GM19035 (cell line): ENCODE data around the gene CCDC12.

ENCODE experiments used
- ATAC-seq: cut with Tn5 transposase; IDR thresholded peaks from one replicate; pipeline ENCODE4 v1.9.1; 2021; ENCODE audit not compliant: unreplicated experiment

CCDC12 gene

GRCh38 chr3:46908294-46908985 lies 68.1 kb downstream of the CCDC12 start:
- ATAC-seq = no peak

- ATAC-seq = no peak
These were observed 68.6 kb downstream of the CCDC12 start for GRCh38 chr3:46907960-46908293.

GRCh38 chr3:46907271-46907670 lies 69.3 kb downstream of the CCDC12 start:
- no peak for ATAC-seq

DNA sequence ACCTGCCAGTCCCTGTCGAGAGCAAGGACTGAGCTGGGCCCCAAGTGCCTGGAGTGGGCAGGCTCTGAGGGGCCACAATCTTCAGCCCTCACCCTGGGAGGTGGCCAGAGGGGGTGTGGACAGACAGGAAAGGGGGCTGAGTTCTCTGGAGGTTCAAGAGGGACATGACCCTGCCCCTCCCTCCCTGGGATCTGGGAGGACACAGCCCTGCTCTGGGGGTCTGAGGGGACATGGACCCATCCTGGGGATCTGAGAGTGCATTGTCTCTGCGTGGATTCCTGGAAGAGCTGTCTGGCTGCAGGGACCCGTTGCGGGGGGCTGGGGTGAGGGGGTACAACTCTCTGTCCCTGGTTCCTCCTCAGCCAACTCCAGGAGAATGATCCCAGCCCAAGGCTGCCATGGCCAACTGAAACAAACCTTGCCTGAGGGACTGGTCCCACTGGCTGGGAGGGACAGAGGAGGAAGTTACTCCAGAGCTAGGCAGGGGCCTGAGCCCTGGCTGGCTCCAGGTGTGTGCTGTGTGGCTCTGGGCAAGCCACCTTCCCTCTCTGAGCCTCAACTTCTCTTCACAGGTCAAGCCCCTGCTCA lies 70.0 kb downstream of the CCDC12 start:
- ATAC-seq = no peak

- ATAC-seq = no peak
These were observed 70.7 kb downstream of the CCDC12 start for GRCh38 chr3:46905661-46906451.

DNA sequence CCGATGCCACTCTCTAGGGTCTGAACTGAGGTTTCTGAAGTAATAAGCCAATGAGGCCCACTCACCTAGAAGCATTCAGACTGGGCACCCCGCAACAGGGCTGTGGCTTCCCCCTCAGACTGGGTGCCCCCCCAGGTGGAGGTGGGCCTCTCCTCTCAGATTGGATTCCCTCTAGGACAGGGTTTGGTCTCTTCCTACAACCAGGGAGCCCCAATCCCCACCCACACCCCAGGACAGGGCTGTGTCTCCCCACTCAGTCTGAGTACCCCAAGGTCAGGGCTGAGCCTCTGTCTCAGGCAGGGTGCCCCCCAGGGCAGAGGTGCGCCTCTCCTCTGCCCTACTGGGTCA lies 71.4 kb downstream of the CCDC12 start:
- ATAC-seq = no peak

DNA sequence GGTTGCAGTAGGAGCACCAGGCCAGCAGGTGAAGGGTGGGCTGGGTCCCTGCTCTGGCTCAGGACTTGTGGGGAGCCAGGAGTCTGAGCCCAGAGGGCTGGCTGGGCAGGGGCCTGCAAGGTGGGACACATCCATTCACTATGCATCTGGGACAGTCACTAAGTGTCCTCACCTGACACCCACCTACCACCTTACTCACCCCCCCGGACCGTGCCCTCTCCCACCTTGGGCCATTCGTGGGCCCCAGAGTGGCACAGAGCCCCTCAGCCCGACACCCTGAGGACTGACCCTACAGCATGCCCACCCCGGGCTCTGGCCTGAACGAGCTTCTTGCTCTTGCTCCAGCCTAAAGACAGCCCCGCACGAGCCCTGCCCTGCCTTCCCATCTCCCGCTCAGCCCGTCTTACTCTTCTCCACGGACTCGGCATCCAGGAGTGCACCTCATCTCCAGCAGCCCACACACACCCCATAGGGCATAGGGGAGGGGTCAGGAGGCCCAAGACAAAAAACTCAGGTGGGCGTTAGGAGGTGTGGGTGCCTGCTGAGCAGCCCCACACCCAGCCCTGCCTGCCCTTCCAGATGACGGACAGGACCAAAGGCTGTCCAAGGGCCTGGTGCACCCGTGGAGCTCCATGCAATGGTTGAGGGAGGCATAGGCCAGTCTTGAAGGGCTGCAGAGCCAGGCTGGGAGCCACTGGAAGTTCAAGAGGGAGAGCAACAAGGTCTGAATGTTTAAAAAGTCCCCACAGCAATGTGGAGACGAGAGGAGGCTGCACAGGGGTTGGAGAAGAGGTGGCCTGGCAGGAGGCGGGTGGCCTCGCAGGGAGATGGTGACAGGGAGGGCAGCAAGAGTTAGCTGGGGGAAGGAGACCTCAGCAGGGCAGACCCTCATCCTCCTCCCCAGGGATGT lies 72.0 kb downstream of the CCDC12 start:
- no peak for ATAC-seq

- ATAC-seq = no peak
These were observed 72.9 kb downstream of the CCDC12 start for GRCh38 chr3:46903341-46904302.

DNA sequence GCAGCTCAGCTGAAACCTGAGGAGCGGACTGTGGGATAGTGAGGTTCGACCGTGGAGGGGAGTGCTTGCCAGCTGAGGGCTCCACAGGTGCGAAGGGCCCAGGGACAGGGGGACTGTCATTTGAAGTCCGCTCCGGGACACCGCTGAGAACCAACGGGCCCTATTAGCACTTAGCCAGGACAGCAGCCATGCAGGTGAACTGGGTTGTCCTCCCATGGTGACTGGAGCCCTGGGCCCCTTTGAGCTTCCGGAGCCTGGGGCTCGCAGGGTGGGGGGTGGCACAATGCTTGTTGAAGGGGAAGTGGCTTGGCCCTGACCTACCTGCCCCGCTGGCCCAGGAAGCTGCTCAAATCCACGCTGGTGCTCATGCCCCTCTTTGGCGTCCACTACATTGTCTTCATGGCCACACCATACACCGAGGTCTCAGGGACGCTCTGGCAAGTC lies 74.3 kb downstream of the CCDC12 start:
- no peak for ATAC-seq

DNA sequence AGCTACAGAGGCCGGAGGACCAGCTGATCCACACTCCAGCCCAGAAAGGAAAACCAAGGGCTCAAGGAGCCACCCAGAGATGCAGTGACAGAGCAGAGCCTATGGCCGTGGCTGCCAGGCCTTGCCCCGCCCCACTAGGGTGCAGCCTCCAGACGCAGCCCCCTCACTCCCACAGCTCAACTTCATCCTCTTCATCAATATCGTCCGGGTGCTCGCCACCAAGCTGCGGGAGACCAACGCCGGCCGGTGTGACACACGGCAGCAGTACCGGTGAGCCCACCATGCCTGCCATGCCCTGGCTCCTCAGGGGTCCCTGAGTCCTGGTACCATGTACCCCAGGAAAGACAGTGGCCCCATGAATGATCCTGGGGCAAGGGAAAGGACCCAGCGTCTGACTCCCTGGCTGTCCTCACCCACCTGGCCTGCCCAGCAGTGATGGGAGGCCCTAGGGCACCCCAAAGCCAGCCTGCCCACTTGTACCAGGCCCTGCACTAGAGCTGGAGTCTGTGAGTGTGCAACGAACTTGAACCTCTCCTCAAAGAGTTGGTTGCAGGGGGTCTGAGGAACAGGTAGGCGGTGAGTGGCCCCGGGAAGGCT lies 74.9 kb downstream of the CCDC12 start:
- no peak for ATAC-seq

- ATAC-seq = no peak
These were observed 75.5 kb downstream of the CCDC12 start for GRCh38 chr3:46901061-46901460.

DNA sequence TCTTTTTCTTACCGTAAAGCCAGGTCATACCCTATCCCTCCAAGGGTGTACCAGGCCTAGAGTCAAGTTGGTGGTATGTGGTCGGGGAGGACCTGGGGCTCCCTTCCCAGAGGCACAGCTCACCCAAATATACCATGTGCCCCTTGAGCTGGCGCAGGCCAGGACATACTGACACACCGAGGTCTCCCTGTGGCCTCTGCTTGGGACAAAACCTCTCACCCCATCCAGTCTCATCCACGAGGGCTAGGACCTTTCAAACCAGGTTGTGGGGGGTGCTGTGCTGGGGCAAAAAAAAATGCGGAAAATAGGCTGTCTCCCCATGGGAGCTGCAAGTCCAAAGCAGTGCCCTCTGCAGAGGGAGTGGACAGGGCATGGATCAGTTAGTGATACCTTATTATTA lies 76.2 kb downstream of the CCDC12 start:
- no peak for ATAC-seq

DNA sequence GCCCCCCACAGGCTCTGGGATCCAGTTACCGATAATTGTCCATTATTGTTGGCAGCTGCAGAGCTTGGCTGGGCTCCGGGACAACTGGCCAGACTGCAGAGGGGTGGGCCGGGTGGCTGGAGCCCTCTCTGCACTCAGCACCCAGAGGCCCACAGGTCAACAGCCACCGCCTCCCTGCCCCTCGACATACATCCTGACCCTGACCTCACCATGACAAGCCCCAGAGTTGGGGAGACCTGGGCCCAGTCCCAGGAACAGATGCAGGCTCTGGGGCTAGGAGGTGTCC lies 76.6 kb downstream of the CCDC12 start:
- no peak for ATAC-seq

GRCh38 chr3:46899151-46900006 lies 77.2 kb downstream of the CCDC12 start:
- no peak for ATAC-seq

- ATAC-seq = no peak
These were observed 78.0 kb downstream of the CCDC12 start for GRCh38 chr3:46898321-46899150.

DNA sequence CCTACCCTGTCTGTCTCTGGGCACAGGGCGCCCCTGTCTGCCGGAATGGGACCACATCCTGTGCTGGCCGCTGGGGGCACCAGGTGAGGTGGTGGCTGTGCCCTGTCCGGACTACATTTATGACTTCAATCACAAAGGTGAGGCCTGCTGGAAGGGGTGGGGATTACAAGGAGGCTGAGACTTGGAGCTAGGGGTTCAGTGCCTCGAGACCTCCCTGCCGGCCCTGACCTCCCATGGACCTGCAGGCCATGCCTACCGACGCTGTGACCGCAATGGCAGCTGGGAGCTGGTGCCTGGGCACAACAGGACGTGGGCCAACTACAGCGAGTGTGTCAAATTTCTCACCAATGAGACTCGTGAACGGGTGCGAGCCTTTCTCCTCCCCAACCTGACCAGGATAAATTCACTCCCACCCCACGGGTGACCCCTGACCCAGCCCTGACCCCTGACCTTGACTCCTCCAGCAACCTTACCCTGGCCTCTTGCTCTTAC lies 78.7 kb downstream of the CCDC12 start:
- ATAC-seq = no peak

DNA sequence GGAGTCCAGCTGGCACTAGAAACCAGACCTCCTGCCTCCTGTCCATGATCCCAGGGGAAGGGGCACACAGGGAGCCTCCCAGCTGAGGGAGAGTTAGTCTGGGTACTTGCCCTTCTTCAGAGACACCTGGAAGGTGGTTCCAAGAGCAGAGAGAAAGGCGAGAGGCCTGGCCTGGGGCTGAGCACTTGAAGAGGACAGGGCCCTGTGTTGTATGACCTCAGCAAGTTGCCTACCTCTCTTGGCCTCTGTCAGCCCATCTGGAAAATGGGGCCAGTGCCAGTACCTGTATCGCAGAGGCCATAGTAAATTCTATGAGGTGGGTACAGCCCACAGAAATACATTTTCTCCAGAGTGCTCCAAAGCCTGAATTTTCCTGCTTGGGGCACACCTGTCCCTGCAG lies 79.5 kb downstream of the CCDC12 start:
- no peak for ATAC-seq

GRCh38 chr3:46896386-46896785 lies 80.2 kb downstream of the CCDC12 start:
- ATAC-seq = no peak
